IMR-90 (cell line): ENCODE results near the gene PDZD7. TPM values are rescaled to one million over a fixed set of nuclear protein-coding genes. Genes with fewer than 3 reads are reported as not detected.

Experiments
- ATAC-seq: fragments of 200-7000 bp; cut with Tn5 transposase; 2 replicates; pipeline ENCODE4 v1.9.1; 2020; ENCODE audit warnings: low read depth, mild to moderate bottlenecking, moderate library complexity
- BruUV-seq: library from RNA; stranded (reverse); fragments of 400-500 nt; replicated peaks from 2 replicates; lab custom pipeline; 2021; lab: Mats Ljungman, UMichigan
- CTCF ChIA-PET: fragments of 300-600 bp; formaldehyde crosslinking; extraction: SDS; loops from one replicate; lab custom pipeline; 2021; ENCODE audit warnings: antibody characterized with exemption; lab: Yijun Ruan, JAX
- POLR2A ChIA-PET: fragments of 300-600 bp; sonication (Branson Sonifier 250); formaldehyde crosslinking; loops from one replicate; lab custom pipeline; 2022; ENCODE audit warnings: antibody characterized with exemption; ENCODE audit not compliant: unreplicated experiment; lab: Charles Lee
- DNase-seq: peaks from one replicate; pipeline ENCODE4 v3.0.0; 2013
- H2AFZ ChIP-seq: replicated peaks from 2 replicates; pipeline ENCODE3; 2013; ENCODE audit warnings: low read length, mild to moderate bottlenecking; ENCODE audit not compliant: poor library complexity
- H2AK5ac ChIP-seq: 2 replicates; pipeline ENCODE4 v1.6.1; 2013; ENCODE audit warnings: low read depth, low read length, inconsistent platforms
- H2AK9ac ChIP-seq: replicated peaks from 2 replicates; pipeline ENCODE3; 2013; ENCODE audit warnings: mild to moderate bottlenecking, low read depth, low read length, moderate library complexity; ENCODE audit not compliant: poor library complexity
- H2BK120ac ChIP-seq: 2 replicates; pipeline ENCODE4 v1.6.1; 2013; ENCODE audit warnings: low read depth, low read length, inconsistent platforms
- H2BK15ac ChIP-seq: 3 replicates; pipeline ENCODE4 v1.6.1; 2013; ENCODE audit warnings: low read depth, low read length, inconsistent platforms
- H2BK20ac ChIP-seq: 2 replicates; pipeline ENCODE4 v1.6.1; 2013; ENCODE audit warnings: low read depth, mild to moderate bottlenecking, inconsistent platforms, low read length, moderate library complexity
- H2BK5ac ChIP-seq: 2 replicates; pipeline ENCODE4 v1.6.1; 2013; ENCODE audit warnings: mild to moderate bottlenecking, low read depth, low read length, inconsistent platforms; ENCODE audit not compliant: poor library complexity, severe bottlenecking
- H3K14ac ChIP-seq: replicated peaks from 2 replicates; pipeline ENCODE4 v1.6.1; 2013; ENCODE audit warnings: low read depth, low read length, inconsistent platforms
- H3K18ac ChIP-seq: 2 replicates; pipeline ENCODE4 v1.6.1; 2013; ENCODE audit warnings: low read depth, low read length, control low read depth
- H3K23ac ChIP-seq: 2 replicates; pipeline ENCODE4 v1.6.1; 2013; ENCODE audit warnings: low read depth, low read length, inconsistent platforms
- H3K27ac ChIP-seq: 2 replicates; pipeline ENCODE4 v1.5.1; 2013; ENCODE audit warnings: mild to moderate bottlenecking, control low read depth, low read length; ENCODE audit not compliant: insufficient read depth
- H3K27me3 ChIP-seq: 2 replicates; pipeline ENCODE4 v1.6.1; 2013; ENCODE audit warnings: low read length; ENCODE audit not compliant: control insufficient read depth, insufficient read depth
- H3K36me3 ChIP-seq: 2 replicates; pipeline ENCODE4 v1.6.1; 2013; ENCODE audit warnings: low read length, mixed read lengths; ENCODE audit not compliant: control insufficient read depth, insufficient read depth
- H3K4ac ChIP-seq: 2 replicates; pipeline ENCODE4 v1.6.1; 2013; ENCODE audit warnings: low read depth, low read length, inconsistent platforms
- H3K4me1 ChIP-seq: 2 replicates; pipeline ENCODE4 v1.6.1; 2013; ENCODE audit warnings: low read length, mixed read lengths; ENCODE audit not compliant: control insufficient read depth, insufficient read depth
- H3K4me2 ChIP-seq: 2 replicates; pipeline ENCODE4 v1.6.1; 2013; ENCODE audit warnings: low read depth, mild to moderate bottlenecking, control low read depth, low read length, moderate library complexity
- H3K4me3 ChIP-seq: 2 replicates; pipeline ENCODE4 v1.5.1; 2013; ENCODE audit warnings: low read depth, mild to moderate bottlenecking, control low read depth, low read length, moderate library complexity; ENCODE audit not compliant: insufficient read depth
- H3K56ac ChIP-seq: 2 replicates; pipeline ENCODE4 v1.6.1; 2013; ENCODE audit warnings: low read length, inconsistent platforms; ENCODE audit not compliant: insufficient read depth; ENCODE audit errors: extremely low read depth
- H3K79me1 ChIP-seq, 2 experiments: 2 replicates each; pipeline ENCODE4 v1.6.1; 2013; ENCODE audit warnings: low read length in 2 of 2, inconsistent platforms in 1 of 2, low read depth in 1 of 2
- H3K9ac ChIP-seq: 2 replicates; pipeline ENCODE4 v1.6.1; 2013; ENCODE audit warnings: low read depth, low read length, control low read depth
- H3K9me1 ChIP-seq: 2 replicates; pipeline ENCODE4 v1.6.1; 2013; ENCODE audit warnings: low read length, inconsistent platforms; ENCODE audit not compliant: insufficient read depth
- H3K9me3 ChIP-seq: 2 replicates; pipeline ENCODE4 v1.6.1; 2013; ENCODE audit warnings: low read length; ENCODE audit not compliant: control insufficient read depth, insufficient read depth
- H4K20me1 ChIP-seq: 2 replicates; pipeline ENCODE4 v1.6.1; 2013; ENCODE audit warnings: low read length, inconsistent platforms; ENCODE audit not compliant: insufficient read depth
- H4K5ac ChIP-seq: 2 replicates; pipeline ENCODE4 v1.6.1; 2013; ENCODE audit warnings: mild to moderate bottlenecking, low read depth, low read length, control low read depth
- H4K8ac ChIP-seq, 2 experiments: 2 replicates each; pipeline ENCODE4 v1.6.1; 2013; ENCODE audit warnings: low read depth in 2 of 2, low read length in 2 of 2, control low read depth in 1 of 2, inconsistent platforms in 1 of 2
- H4K91ac ChIP-seq: 2 replicates; pipeline ENCODE4 v1.6.1; 2013; ENCODE audit warnings: low read depth, low read length, inconsistent platforms; ENCODE audit not compliant: insufficient read depth
- CTCF ChIP-seq: conservative IDR thresholded peaks from 2 replicates; pipeline ENCODE4 v1.5.1; 2012; ENCODE audit warnings: mild to moderate bottlenecking, low read depth, low read length, improper control_type of control experiment
- ELK1 ChIP-seq: fragments of 150-350 bp; IDR thresholded peaks from 2 replicates; pipeline ENCODE4 v1.6.1; 2016; ENCODE audit warnings: low read depth, mild to moderate bottlenecking, low read length, moderate library complexity, borderline replicate concordance
- MXI1 ChIP-seq: IDR thresholded peaks from 2 replicates; pipeline ENCODE4 v1.6.1; 2012; ENCODE audit warnings: low read depth, mild to moderate bottlenecking, low read length, moderate library complexity, borderline replicate concordance
- WGBS, 2 experiments: methylation state at CpG; one replicate each; pipeline versions ENCODE4 v1.1.5 to v1.1.7; 2013; ENCODE audit warnings: missing lambda C conversion rate in 2 of 2; ENCODE audit not compliant: insufficient read length in 1 of 2; ENCODE audit errors: extremely low coverage in 2 of 2; 5-methylcytosine and 5-hydroxymethylcytosine counted together
- dilution Hi-C: fragments of 300-500 bp; cut with HindIII; formaldehyde crosslinking; loops from one replicate; pipeline ENCODE4 v1.14.3; 2018; ENCODE audit warnings: low sequenced_read_pairs; ENCODE audit not compliant: unreplicated experiment
- in situ Hi-C: fragments of 300-500 bp; cut with MboI; formaldehyde crosslinking; loops from 3 replicates; pipeline ENCODE4 v1.14.3; 2019; ENCODE audit warnings: low sequenced_read_pairs, inconsistent platforms, mixed read lengths
- intact Hi-C: fragments of 100-400 bp; cut with micrococcal nuclease; formaldehyde crosslinking; loops from 2 replicates; pipeline ENCODE4 v1.10.0; 2022
- polyA plus RNA-seq, 3 experiments: library from polyadenylated mRNA; depleted of rRNA; stranded (reverse); fragments of >200 nt; gene quantifications; 2 replicates each; pipeline ENCODE4 v1.2.3, GENCODE V29; 2012; ENCODE audit warnings: low replicate concordance in 1 of 3
- total RNA-seq: library from RNA; depleted of rRNA; stranded (reverse); fragments of >200 nt; gene quantifications from 2 replicates; pipeline ENCODE4 v1.2.3, GENCODE V29; 2012

PDZD7 gene
- total and polyA plus RNA-seq, 2 of the 4 experiments (the other 2 are of a cell fraction), result 0.90 to 1.5 TPM

- H3K4ac ChIP-seq, result no peak overlapping the region
- H2BK15ac ChIP-seq, result no peak overlapping the region
- H2AFZ ChIP-seq, result no peak overlapping the region
- H3K4me3 ChIP-seq, result no peak overlapping the region
- H4K5ac ChIP-seq, result no peak overlapping the region
- no peaks in the 10 kb centered on the region for H3K79me1 ChIP-seq
- no peak for DNase-seq
- CTCF ChIA-PET, result no interaction called here
- H3K27ac ChIP-seq, result no peak overlapping the region
- no peak overlapping the region for H3K56ac ChIP-seq
- intact Hi-C loops, result no loop called here
- no peak for TF ChIP-seq ELK1
- no peak for TF ChIP-seq MXI1
- TF ChIP-seq CTCF, result no peak
- BruUV-seq, result no TSS peak
- H2AK9ac ChIP-seq, result no peak overlapping the region
- H4K20me1 ChIP-seq, result no peaks in the 10 kb centered on the region
- no peaks in the 10 kb centered on the region for H3K36me3 ChIP-seq
- no peaks in the 10 kb centered on the region for H3K9me3 ChIP-seq
- no peak overlapping the region for H2BK120ac ChIP-seq
- no peaks in the 10 kb centered on the region; the same call in 1 of the 2 replicates for H3K4me1 ChIP-seq
- dilution Hi-C loops, result no loop called here
- ATAC-seq, result no peak
- peaks cover 1% of the 10 kb centered on the region; the same call in 1 of the 2 replicates for H3K27me3 ChIP-seq
- no peak overlapping the region for H4K91ac ChIP-seq
- H3K23ac ChIP-seq, result no peak overlapping the region
- H2AK5ac ChIP-seq, result no peak overlapping the region
- no peak overlapping the region for H3K9ac ChIP-seq
- POLR2A ChIA-PET, result no interaction called here
- in situ Hi-C loops, result no loop called here
- no peak overlapping the region for H2BK20ac ChIP-seq
- H3K18ac ChIP-seq, result no peak overlapping the region
- no peak overlapping the region for H2BK5ac ChIP-seq
- H3K9me1 ChIP-seq, result no peaks in the 10 kb centered on the region
- H4K8ac ChIP-seq, result no peak overlapping the region
- H3K4me2 ChIP-seq, result no peak overlapping the region
- 100% methylated on average over 1 of the region's 10 CpGs; no CpG with 5 or more reads in 1 of the 2 experiments for WGBS, 2 experiments
- no peak overlapping the region for H3K14ac ChIP-seq
These were observed 10.4 kb downstream of the PDZD7 start for GRCh38 chr10:101020427-101021075.
